Activated T-helper 1 cell treated with anti-CD3 and anti-CD28 coated beads, Interleukin-2, amount 50 U/mL, for 16 hours (primary cell): ENCODE measurements around the gene RPRD2.
"Not testable (repeated sequence)": the region's sequence is repeated elsewhere in the genome, so short reads cannot be mapped to it uniquely, and the experiment has no call there.

Experiments
- DNase-seq, 2 donors: peaks; one replicate each; pipeline ENCODE4 v3.0.0-alpha.2; 2020; ENCODE audit warnings: low read depth in 1 of 2, low spot score in 1 of 2

The RPRD2 gene

DNA sequence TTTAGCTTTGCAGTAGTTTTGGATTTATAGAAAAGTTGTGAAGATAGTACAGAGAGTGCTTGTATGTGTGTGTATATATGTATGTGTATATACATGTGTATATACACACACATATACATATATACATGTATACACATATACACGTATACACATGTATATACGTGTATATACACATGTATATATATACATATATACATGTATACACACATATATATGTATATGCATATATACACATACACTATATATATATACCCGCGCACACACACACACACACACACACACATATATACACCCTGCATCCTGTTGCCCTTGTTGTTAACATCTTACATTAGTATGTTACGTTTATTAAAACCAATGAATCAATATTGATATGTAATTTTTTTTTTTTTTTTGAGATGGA lies 24.3 kb downstream of the RPRD2 start:
- DNase-seq, result no peak

DNA sequence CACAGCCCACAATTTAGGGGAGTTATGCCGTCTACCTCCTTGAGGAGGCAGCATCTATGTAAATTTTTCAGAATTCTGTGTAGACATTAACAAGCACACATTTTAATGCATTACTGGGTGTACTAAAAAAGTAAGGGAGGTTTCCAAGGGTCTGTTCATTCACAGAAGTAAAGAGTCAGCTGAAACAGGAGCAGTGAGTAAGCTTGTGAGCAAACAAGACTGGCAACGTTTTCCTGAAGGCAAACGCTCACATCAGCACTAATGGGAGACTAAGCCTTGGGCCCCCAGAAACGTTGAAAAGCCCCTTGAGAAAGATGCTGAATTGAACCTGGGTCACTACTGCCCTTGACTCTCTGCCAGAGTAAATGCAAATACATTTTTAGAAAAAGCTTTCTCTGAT lies 25.7 kb downstream of the RPRD2 start:
- no peak for DNase-seq

DNA sequence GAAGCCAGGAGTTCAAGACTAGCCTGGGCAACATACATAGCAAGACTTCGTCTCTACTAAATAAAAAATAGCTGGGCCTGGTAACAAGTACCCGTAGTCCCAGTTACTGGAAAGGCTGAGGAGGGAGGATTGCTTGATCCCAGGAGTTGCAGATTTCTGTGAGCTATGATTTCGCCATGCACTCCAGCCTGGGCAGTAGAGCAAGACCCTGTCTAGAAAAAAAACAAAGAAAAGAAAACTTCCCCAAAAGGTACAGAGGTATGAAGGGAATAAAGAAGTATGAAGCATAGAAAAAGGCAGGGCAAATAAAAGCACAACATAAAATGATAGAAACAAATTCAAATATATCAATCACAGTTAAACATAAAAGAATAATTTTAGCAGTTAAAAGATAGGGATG lies 28.7 kb downstream of the RPRD2 start:
- DNase-seq, result no peak

DNA sequence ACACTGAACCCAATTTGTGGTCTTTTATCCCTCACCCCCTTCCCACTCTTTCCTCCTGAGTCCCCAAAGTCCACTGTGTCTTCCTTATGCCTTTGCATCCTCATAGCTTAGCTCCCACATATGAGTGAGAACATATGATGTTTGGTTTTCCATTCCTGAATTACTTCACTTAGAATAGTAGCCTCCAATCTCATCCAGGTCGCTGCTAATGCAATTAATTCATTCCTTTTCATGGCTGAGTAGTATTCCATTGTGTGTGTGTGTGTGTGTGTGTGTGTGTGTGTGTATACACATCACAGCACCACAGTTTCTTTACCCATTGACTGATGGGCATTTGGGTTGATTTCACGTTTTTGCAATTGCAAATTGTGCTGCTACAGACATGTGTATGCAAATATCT lies 31.2 kb downstream of the RPRD2 start:
- not testable (repeated sequence) for DNase-seq

DNA sequence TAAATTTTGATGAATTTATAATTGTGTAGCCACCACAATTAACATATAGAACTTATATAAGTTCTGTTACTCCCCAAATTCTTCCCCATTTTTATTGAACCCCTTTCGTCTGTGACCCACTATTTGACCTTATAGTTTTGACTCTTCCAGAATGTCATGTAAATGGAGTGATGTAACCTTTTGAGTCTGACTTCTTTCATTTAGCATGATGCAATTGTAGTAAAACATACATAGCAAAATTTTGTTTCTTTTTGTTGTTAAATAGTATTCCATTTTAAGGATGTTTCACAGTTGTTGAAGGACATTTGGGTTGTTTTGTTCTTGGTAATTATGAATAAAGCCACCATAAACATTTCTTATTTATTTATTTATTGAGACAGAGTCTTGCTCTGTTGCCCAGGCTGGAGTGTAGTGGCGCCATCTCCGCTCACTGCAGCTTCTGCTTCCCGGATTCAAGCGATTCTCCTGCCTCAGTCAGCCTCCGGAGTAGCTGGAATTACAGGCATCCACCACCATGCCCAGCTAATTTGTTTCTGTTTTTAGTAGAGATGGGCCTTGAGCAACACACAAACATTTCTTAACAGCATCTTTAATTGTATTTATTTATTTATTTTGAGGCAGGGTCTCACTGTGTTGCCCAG lies 33.6 kb downstream of the RPRD2 start:
- DNase-seq, result no peak

DNA sequence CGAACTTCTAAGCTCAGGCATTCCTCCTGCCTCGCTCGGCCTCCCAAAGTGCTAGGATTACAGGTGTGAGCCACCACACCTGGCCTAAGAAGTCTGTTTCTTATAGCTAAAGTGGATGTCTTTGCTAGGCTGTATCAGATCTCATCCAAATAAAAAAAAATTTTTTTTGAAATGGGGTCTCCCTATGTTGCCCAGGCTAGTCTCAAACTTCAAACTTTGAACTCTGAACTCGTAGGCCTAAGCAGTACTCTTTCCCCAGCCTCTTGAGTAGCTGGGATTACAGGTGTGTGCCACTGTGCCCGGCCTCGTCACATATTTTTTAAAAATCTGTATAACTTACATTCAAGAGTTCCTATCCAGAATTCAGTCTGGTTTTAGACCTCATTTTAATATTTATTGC lies 40.5 kb downstream of the RPRD2 start:
- DNase-seq, result no peak

DNA sequence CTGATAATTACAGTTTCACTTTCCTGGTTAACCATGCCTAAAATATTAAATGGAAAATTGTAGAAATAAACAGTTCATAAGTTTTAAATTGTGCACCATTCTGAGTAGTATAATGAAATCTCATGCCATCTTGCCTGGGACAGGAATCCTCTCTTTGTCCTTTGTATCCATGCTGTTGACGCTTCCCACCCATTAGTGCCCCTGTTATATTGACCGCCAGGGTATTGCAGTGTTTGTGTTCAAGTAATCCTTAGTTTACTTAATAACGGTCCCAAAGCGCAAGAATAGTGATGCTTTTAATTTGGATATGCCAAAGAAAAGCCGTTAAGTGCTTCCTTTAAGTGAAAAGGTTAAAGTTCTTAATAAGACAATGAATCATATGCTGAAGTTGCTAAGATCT lies 41.7 kb downstream of the RPRD2 start:
- no peak for DNase-seq

DNA sequence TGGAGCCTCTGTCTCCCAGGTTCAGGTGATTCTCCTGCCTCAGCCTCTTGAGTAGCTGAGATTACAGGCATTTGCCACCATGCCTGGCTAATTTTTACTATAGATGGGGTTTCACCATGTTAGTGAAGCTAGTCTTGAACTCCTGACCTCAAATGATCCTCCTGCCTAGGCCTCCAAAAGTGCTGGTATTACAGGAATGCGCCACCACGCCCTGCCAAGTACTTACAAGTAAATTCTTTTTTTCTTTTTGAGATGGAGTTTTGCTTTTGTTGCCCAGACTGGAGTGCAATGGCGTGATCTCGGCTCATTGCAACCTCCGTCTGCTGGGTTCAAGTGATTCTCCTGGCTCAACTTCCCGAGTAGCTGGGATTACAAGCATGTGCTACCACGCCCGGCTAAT lies 42.5 kb downstream of the RPRD2 start:
- DNase-seq, result no peak

DNA sequence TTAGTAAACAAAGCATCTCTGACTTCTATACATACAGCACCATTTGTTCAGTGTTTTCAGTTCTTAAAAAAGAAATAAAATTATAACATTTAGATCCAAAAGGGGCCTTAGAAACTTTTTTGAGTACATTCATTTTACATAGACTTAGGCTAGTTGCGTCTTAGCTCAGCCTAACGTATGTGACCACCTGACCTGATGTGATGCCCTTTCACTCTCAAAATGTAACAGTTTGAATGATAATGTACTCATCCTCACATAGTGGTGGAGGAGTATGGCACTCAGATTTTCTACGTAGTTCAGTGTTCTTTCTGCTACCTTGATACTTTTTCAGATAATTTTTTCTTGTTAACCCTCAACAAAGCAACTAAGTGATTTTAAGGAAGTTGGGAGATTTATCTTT lies 43.4 kb downstream of the RPRD2 start:
- DNase-seq, result no peak

DNA sequence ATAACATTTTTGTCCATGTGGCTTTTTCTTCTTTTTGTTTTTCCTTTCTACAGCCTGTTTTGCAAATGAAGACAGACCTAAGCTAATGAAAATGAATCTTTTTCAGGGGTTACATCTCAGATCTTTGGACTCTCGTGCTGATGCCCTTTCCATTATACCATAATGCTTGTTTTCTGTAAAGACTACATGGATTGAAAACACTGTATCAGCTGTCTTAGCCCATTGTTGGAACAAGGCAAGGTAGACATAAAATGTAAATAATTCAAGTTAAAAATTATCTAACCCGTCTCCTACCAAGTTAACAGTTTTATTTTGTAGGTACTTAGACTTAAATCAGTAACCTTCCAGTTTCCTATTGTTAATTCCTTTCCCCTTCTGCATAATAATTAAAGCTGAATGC lies 44.9 kb downstream of the RPRD2 start:
- no peak for DNase-seq

DNA sequence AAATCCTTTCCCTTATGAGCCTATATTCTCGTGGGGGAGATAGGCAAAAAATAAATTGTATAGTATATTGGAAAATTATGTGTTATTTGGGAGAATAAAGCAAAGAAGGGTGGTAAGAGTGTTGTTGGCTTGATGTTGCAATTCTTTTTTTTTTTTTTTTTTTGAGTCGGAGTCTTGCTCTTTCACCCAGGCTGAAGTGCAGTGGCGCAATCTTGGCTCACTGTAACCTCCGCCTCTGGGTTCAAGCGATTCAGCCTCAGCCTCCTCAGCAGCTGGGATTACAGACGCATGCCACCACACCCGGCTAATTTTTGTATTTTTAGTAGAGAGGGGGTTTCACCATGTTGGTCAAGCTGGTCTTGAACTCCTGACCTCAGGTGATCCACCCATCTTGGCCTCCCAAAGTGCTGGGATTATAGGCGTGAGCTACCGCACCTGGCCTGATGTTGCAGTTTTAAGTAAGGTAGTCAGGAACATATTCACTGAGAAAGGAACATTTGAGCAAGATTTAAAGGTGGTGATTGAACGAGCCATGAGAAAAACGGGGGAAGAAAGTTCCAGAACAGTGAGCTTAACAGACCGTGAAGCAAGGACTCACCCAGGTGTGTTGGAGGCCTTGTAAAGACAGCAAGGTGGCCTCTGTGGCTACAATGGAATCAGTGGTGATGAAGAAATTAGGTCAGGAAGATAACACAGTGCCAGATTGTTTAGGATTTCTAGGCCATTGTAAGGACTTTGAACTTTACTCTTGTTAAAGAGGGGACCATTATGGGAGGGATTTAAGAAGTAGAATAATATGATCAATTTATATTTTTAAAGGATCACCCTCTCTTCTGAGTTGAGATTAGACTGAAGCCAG lies 45.8 kb downstream of the RPRD2 start:
- no peak for DNase-seq

DNA sequence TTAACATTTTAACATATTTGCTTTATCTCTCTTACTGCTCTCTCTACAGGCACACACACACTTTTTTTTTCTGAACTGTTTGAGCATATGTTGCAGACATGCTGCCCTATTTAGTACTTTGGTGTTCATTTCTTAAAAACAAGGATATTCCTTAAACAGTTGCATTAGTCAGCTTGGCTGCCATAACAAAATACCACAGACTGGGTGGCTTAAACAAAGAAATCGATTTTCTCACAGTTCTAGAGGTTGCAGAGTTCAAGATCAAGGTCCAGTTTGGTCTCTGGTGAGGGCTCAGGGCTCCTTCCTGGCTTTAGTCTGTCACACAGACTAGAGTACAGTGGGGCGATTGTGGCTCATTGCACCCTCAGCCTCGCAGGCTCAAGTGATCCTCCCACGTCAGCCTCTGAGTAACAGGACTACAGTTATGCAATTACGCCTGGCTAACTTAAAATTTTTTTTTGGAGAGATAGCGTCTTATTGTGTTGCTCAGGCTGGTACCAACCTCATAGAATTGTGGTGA lies 46.7 kb downstream of the RPRD2 start:
- no peak for DNase-seq

DNA sequence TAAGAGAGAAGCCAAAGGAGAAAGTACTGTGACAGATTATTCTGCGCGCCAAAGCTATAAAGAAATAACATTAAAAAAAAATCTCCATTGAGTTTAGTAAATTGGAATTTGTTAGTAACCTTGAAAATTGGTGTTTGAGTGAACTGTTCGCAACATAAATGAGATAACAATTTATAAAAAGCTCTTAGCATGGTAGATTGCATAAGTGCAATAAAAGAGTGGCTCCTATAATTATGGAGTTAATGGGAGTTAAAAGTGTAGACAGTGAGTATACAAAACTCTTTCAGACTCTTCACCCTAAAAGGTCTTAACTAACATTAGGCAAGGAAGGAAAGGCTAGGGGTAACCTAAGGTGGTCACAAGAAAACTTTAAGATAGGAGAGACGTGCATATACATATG lies 50.6 kb downstream of the RPRD2 start:
- no peak for DNase-seq

DNA sequence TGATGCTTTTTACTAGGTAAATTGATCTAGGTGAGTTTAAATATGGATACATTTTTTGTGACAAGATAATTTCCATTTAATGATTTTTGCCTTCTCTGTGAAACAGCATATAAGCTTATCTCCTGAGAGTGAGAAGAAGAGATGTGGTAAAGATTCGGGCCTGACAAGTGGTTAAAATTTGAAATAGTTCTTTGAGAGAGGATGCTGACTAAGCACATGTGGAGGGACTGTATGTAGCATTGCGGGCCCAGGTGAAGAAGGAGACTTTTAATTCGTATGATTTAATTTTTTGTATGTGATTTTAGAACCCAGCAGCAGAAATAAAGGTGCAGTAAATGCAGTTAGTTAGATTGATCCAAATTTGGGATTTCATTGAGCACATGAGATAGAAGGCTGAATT lies 51.9 kb downstream of the RPRD2 start:
- no peak for DNase-seq

DNA sequence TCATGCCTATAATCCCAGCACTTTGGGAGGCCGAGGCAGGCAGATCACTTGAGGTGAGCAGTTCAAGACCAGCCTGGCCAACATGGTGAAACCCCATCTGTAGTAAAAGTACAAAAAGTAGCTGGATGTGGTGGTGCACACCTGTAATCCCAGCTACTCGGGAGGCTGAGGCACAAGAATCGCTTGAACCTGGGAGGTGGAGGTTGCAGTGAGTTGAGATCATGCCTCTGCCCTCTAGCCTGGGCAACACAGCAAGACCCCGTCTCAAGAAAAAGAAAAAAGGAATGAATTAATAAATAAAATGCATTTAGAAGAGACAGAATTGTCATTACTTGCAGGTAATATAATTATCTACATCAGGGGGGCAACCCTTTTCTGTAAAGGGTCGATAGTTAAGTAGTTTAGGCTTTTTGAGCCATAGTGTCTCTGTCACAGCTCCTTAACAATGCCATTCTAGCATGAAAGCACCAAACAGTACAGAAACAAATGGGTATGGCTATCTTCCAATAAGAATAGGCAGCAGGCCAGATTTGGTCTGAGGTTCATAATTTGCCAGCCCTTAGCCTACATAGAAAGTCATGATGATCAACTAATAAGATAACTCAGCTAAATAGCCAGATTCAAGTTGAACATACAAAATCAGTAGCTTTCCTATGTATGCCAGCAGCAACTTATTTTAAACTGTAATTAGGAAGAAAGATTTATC lies 56.8 kb downstream of the RPRD2 start:
- DNase-seq, result no peak

DNA sequence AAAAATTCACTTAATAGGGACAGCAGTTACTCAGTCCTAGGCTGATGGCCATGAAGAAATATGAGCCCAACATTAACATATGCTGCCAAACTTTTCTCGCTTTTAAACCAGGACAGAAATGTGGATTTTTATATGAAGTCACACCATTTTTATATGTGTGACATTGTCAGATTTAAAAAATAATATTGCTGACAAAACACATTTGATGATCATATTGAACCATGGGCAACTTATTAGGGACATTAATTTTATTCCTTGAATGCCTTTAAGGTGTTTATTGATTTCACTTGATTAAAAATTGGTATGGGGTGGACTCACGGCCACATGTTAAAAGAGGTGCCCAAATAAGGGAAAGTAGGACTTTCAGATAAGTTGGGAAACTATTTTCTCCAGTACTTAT lies 58.6 kb downstream of the RPRD2 start:
- no peak for DNase-seq

DNA sequence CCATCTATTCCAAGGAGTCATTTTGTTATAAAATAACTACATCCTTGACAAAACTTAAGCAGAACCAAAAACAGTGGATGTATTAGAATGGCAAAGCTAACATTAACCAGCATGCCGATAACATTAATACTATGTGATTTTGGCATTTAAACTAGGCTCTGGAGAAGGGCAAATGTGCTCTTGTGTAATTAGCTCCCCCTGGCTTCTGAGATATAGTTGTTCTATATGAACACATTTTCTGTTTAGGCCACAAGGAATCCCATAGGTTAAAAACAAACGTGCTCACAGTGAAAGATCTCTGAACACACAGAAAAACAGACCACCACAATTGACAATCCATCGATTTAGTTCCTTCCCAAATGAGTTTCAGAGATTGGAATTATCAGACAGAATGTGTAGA lies 65.9 kb downstream of the RPRD2 start:
- DNase-seq, result no peak

DNA sequence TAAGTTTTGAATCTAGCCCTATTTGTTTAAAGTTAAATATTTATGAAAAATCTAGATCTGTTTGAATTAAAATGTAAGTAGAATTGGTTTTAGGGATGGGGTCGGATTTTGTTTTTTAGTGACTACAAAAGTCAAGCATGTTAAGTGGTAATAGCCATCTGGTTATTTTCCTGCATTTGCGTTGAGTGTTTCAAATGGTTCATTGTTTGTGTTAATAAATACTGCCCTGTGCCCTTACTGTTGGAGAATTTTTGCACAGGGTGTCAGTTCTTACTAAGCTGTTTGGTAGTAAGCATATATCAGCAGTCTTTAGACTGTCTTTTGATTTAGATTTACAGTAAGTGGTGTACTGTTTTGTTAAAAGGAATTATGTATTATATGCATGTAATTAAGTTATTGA lies 77.2 kb downstream of the RPRD2 start:
- no peak for DNase-seq

DNA sequence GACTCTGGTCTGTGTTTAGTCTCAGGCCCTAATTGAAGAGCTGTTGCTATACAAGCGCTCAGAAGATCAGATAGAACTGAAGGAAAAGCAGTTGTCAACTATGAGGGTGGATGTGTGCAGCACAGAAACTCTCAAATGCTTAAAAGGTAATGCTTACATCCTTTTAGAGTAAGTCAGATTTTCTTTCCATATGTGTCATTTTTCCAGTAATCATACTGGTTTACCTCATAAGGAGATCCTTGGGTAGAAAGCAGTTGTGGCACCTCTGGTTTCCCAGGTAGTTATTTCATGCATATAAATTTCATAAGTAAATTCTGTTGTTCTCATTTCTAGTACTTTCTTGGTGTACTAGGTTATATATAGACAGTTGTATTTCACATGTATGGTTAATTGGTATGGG lies 80.3 kb downstream of the RPRD2 start:
- DNase-seq, result no peak

DNA sequence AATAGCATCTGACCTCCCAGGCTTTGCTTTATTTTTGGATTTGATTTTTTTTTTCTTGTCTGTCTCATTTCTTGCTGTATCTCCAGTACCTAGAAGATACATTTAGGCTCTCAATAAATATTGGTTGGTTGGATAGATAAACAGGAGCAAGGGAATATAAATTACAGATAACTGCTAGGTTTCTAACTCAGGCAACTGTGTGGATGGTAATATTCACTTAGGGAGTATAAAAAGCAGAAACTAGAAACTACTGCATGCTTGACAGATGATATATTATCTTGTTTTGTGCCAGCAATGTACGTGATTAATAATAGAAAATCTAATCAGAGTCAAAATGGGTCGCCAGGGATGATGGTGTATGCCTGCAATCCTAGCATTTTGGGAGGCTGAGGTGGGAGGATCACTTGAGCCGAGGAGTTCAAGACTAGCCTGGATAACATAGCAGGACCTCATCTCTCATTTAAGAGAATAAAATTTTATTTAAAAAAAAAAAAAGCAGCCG lies 92.2 kb downstream of the RPRD2 start:
- DNase-seq, result no peak

DNA sequence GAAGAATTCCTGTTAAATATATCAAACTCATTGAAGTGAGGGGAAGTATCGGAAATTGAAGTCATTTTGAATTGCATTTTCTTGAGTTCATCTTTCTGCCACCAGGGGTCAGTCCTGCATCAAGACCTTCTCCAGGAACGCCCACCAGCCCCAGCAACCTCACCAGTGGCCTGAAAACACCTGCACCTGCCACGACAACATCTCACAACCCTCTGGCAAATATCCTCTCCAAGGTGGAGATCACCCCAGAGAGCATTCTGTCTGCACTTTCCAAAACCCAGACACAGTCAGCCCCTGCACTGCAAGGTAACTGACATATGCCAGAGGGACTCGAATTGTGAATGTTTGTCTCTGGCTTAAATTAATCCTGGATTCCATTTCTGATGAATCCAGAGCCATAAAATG lies 100.5 kb downstream of the RPRD2 start:
- peak; percentile 32 to 47 for DNase-seq

DNA sequence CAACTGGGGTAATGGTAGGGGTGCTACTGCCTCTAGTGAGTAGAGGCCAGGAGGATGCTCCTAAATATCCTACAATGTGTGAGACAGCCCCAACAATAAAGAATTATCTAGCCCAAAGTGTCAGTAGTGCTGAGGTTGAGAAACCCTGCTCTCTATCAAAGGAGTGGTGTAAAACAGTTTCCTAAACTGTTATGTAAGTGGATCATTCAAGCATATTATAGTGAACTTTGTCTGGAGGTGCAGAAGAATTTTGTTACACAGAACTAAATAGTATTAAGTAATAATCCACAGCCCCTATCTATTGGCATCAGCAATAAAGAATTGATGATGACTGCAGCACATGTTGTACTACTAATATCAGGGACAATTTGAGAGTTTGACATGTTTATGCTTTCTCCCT lies 103.0 kb downstream of the RPRD2 start:
- DNase-seq, result no peak
